Coronary artery (tissue), 2 donors: ENCODE data around the gene CD99L2.

Experiments used
- DNase-seq: peaks from one replicate; pipeline ENCODE4 v3.0.0-alpha.2; 2017; ENCODE audit warnings: low spot score
- H3K27ac ChIP-seq, 2 donors: fragments of 200-600 bp; sonication (generic); one replicate each; pipeline ENCODE4 v1.5.1; 2016 to 2019
- H3K4me3 ChIP-seq: fragments of 200-600 bp; sonication (generic); 2 replicates; pipeline ENCODE4 v1.5.1; 2016; ENCODE audit warnings: mild to moderate bottlenecking, moderate library complexity
- CTCF ChIP-seq: fragments of 200-600 bp; sonication (generic); IDR thresholded peaks from one replicate; pipeline ENCODE4 v1.5.1; 2019; ENCODE audit warnings: antibody characterized with exemption

Gene CD99L2

GRCh38 chrX:150805736-150806135, 92.7 kb downstream of the CD99L2 start:
- no peak for TF ChIP-seq CTCF
- Histone ChIP-seq H3K4me3 (no peak overlapping the region), H3K27ac (no peak overlapping the region)
- no peak for DNase-seq

GRCh38 chrX:150792949-150793527, 105.4 kb downstream of the CD99L2 start:
- Histone ChIP-seq H3K4me3 (no peak overlapping the region), H3K27ac (no peak overlapping the region)
- no peak for TF ChIP-seq CTCF
- DNase-seq = no peak

GRCh38 chrX:150790021-150790420, 108.4 kb downstream of the CD99L2 start:
- no peak for TF ChIP-seq CTCF
- DNase-seq = no peak
- Histone ChIP-seq H3K27ac (no peak overlapping the region), H3K4me3 (no peak overlapping the region)

- peak; percentile 52 for DNase-seq
- no peak overlapping the region for H3K27ac ChIP-seq
- H3K4me3 ChIP-seq = no peak overlapping the region
- TF ChIP-seq CTCF = no peak
Observed at GRCh38 chrX:150781677-150782076, 116.8 kb downstream of the CD99L2 start.

GRCh38 chrX:150779385-150779784, 119.1 kb downstream of the CD99L2 start:
- no peak for DNase-seq
- H3K4me3 ChIP-seq = no peak overlapping the region
- no peak for TF ChIP-seq CTCF
- H3K27ac ChIP-seq = no peak overlapping the region

GRCh38 chrX:150777328-150777992, 121.0 kb downstream of the CD99L2 start:
- Histone ChIP-seq H3K27ac (no peak overlapping the region), H3K4me3 (no peak overlapping the region)
- no peak for TF ChIP-seq CTCF
- DNase-seq = no peak
